Neural crest cell (in vitro differentiated cells): ENCODE results near the gene IZUMO1R. TPM values are rescaled to one million over a fixed set of nuclear protein-coding genes. Genes with fewer than 3 reads are reported as not detected.
"Not testable (repeated sequence)": the region's sequence is repeated elsewhere in the genome, so short reads cannot be mapped to it uniquely, and the experiment has no call there.

ENCODE experiments used
- DNase-seq: peaks from one replicate; pipeline ENCODE4 v3.0.0; 2021; ENCODE audit warnings: low read depth, mixed read lengths, low spot score
- H3K27ac Mint-ChIP-seq: one replicate; pipeline ENCODE4 v1.8.0; 2021; ENCODE audit warnings: mild to moderate bottlenecking, mixed read lengths; ENCODE audit not compliant: unreplicated experiment
- H3K27me3 Mint-ChIP-seq: 2 replicates; pipeline ENCODE4 v1.8.0; 2021; ENCODE audit warnings: low read depth, mild to moderate bottlenecking, mixed read lengths
- H3K36me3 Mint-ChIP-seq: 2 replicates; pipeline ENCODE4 v1.8.0; 2021; ENCODE audit warnings: low read depth, mild to moderate bottlenecking, mixed read lengths
- H3K4me1 Mint-ChIP-seq: 2 replicates; pipeline ENCODE4 v1.8.0; 2021; ENCODE audit warnings: mixed read lengths
- H3K4me3 Mint-ChIP-seq: one replicate; pipeline ENCODE4 v1.8.0; 2021; ENCODE audit warnings: mild to moderate bottlenecking, mixed read lengths
- H3K9me3 Mint-ChIP-seq: 2 replicates; pipeline ENCODE4 v1.8.0; 2021; ENCODE audit warnings: mixed read lengths
- CTCF ChIP-seq: fragments of 200-600 bp; sonication (generic); conservative IDR thresholded peaks from 2 replicates; pipeline ENCODE4 v1.5.0; 2021; ENCODE audit warnings: antibody characterized with exemption, mild to moderate bottlenecking
- long read RNA-seq: library from polyadenylated mRNA; unstranded; transcript quantifications from one replicate; pipeline ENCODE4 v2.0.0, GENCODE V29; 2020
- total RNA-seq: library from RNA; stranded (reverse); gene quantifications from 2 replicates; pipeline ENCODE4 v1.2.1, GENCODE V29; 2021

The IZUMO1R gene
- not detected in 2 replicates for total RNA-seq
- long read RNA-seq: 0 reads

GRCh38 chr11:94303966-94304958 lies at the start of gene IZUMO1R:
Gene IZUMO1R (plus strand): TSS chr11:94304580. CDS start chr11:94305637, 1,057 bp downstream.
- no peak within 1 kb of the TSS for H3K4me3 Mint-ChIP-seq
- no peak for TF ChIP-seq CTCF
- H3K9me3 Mint-ChIP-seq: no peaks in the 10 kb centered on the region
- H3K27ac Mint-ChIP-seq: no peak within 1 kb of the TSS
- no peak for DNase-seq
- H3K4me1 Mint-ChIP-seq: peaks cover 4% of the 10 kb centered on the region
- H3K36me3 Mint-ChIP-seq: no peaks in the 10 kb centered on the region
- H3K27me3 Mint-ChIP-seq: peaks cover 6% of the 10 kb centered on the region

- H3K27ac Mint-ChIP-seq: no peak overlapping the region
- no peaks in the 10 kb centered on the region for H3K4me1 Mint-ChIP-seq
- peaks cover 8% of the 10 kb centered on the region for H3K27me3 Mint-ChIP-seq
These were observed 32.5 kb upstream of the IZUMO1R start for GRCh38 chr11:94271885-94272372.

DNA sequence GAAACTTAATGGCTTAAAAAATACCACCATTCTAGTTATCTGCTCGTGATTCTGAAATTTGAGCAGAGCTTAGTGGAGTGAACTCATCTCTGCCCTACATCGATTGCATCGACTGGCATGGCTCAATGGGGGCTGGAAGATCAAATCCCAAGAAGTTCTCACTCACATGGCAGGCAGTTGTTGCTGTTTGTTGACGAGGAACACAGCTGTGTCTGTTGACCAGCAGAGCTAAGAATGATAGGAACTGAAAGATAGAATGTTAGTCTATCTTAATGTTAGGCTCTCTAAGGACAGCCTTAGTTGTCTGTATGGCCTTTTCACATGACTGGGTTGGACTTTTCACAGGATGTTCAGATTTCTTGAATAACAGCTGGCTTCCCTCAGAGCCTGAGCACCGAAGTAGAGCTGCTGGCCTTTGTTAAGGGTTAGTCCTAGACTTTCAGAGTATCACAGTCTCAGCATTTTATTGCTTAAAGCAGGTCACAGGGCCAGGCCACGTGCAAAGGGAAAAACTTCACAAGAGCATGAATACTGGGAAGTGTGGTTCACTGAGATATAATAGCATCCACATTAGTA lies 31.6 kb upstream of the IZUMO1R start:
- TF ChIP-seq CTCF: no peak
- no peak overlapping the region for H3K27ac Mint-ChIP-seq
- DNase-seq: no peak
- no peaks in the 10 kb centered on the region for H3K9me3 Mint-ChIP-seq
- no peak overlapping the region for H3K4me3 Mint-ChIP-seq
- H3K36me3 Mint-ChIP-seq: no peaks in the 10 kb centered on the region
- H3K4me1 Mint-ChIP-seq: no peaks in the 10 kb centered on the region
- peaks cover 5% of the 10 kb centered on the region for H3K27me3 Mint-ChIP-seq

More at GRCh38 chr11:94271885-94272372, 32.5 kb upstream of the IZUMO1R start:
- no peak overlapping the region for H3K4me3 Mint-ChIP-seq
- no peak for DNase-seq
- TF ChIP-seq CTCF: no peak
- no peaks in the 10 kb centered on the region for H3K9me3 Mint-ChIP-seq
- no peaks in the 10 kb centered on the region for H3K36me3 Mint-ChIP-seq

GRCh38 chr11:94275961-94276360 lies 28.4 kb upstream of the IZUMO1R start:
- no peak for DNase-seq
- no peak for TF ChIP-seq CTCF
- Mint-ChIP-seq H3K36me3 (no peaks in the 10 kb centered on the region), H3K27ac (no peak overlapping the region), H3K9me3 (no peaks in the 10 kb centered on the region), H3K4me1 (no peaks in the 10 kb centered on the region), H3K27me3 (no peaks in the 10 kb centered on the region), H3K4me3 (no peak overlapping the region)

DNA sequence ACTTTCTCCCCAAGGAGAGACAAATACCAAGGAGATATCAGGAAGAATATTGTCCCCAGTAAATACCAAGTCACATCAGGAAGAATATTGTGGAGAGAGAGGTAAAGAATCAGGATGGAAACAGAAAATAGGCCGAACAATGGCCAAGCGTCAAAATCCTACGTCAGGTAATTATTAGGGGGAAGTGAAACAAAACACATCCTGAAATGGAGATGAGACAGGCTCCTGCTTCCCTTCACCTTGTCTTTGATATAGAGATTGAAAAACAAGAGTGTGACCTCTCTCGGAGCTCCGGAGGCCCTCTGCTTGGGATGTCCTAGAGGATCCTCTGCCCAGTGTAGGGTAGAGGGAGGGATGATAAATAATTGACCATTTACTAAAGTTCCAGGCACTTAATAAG lies 27.4 kb upstream of the IZUMO1R start:
- no peak overlapping the region for H3K27ac Mint-ChIP-seq
- TF ChIP-seq CTCF: no peak
- no peaks in the 10 kb centered on the region for H3K9me3 Mint-ChIP-seq
- DNase-seq: no peak
- no peaks in the 10 kb centered on the region for H3K4me1 Mint-ChIP-seq
- no peak overlapping the region for H3K4me3 Mint-ChIP-seq
- no peaks in the 10 kb centered on the region for H3K27me3 Mint-ChIP-seq
- H3K36me3 Mint-ChIP-seq: no peaks in the 10 kb centered on the region

GRCh38 chr11:94278207-94278606 lies 26.2 kb upstream of the IZUMO1R start:
- H3K27me3 Mint-ChIP-seq: not testable (repeated sequence)

More at GRCh38 chr11:94278207-94278606, 26.2 kb upstream of the IZUMO1R start:
- not testable (repeated sequence) for H3K9me3 Mint-ChIP-seq, DNase-seq, H3K4me3 Mint-ChIP-seq, H3K36me3 Mint-ChIP-seq, H3K27ac Mint-ChIP-seq, H3K4me1 Mint-ChIP-seq
